Loucy (cell line): ENCODE results near the gene ROM1.
"Not testable (repeated sequence)": the region's sequence is repeated elsewhere in the genome, so short reads cannot be mapped to it uniquely, and the experiment has no call there.

ENCODE experiments used
- H2AFZ ChIP-seq: fragments of 200-600 bp; sonication (generic); 2 replicates; pipeline ENCODE4 v1.6.0; 2016; ENCODE audit warnings: antibody characterized with exemption, mild to moderate bottlenecking, low read length, moderate library complexity
- H3F3A ChIP-seq: fragments of 200-600 bp; 2 replicates; pipeline ENCODE4 v1.6.0; 2016; ENCODE audit warnings: antibody characterized with exemption, low read depth, mild to moderate bottlenecking
- H3K27me3 ChIP-seq: fragments of 200-600 bp; sonication (generic); 2 replicates; pipeline ENCODE4 v1.6.1; 2014; ENCODE audit warnings: low read length, mild to moderate bottlenecking; ENCODE audit not compliant: insufficient read depth, poor library complexity, severe bottlenecking
- H3K36me3 ChIP-seq: fragments of 200-600 bp; sonication (generic); 2 replicates; pipeline ENCODE4 v1.6.1; 2016; ENCODE audit warnings: low read length; ENCODE audit not compliant: insufficient read depth
- H3K4me1 ChIP-seq: fragments of 200-600 bp; sonication (generic); 2 replicates; pipeline ENCODE4 v1.5.1; 2014; ENCODE audit warnings: low read length, mild to moderate bottlenecking; ENCODE audit not compliant: insufficient read depth, poor library complexity, severe bottlenecking
- H3K4me2 ChIP-seq: fragments of 200-600 bp; sonication (generic); 2 replicates; pipeline ENCODE4 v1.6.0; 2014; ENCODE audit warnings: antibody characterized with exemption, low read length, low read depth, mild to moderate bottlenecking; ENCODE audit not compliant: poor library complexity, severe bottlenecking
- H3K4me3 ChIP-seq: fragments of 200-600 bp; sonication (generic); 2 replicates; pipeline ENCODE4 v1.5.1; 2014; ENCODE audit warnings: low read length, mild to moderate bottlenecking, mixed read lengths; ENCODE audit not compliant: poor library complexity, severe bottlenecking
- H3K79me2 ChIP-seq: fragments of 200-600 bp; sonication (generic); 2 replicates; pipeline ENCODE4 v1.6.1; 2014; ENCODE audit warnings: low read length; ENCODE audit not compliant: insufficient read depth
- H3K9ac ChIP-seq: fragments of 200-600 bp; sonication (generic); 2 replicates; pipeline ENCODE4 v1.6.0; 2014; ENCODE audit warnings: mild to moderate bottlenecking, low read depth, low read length, moderate library complexity; ENCODE audit not compliant: poor library complexity, severe bottlenecking
- H3K9me2 ChIP-seq: fragments of 200-600 bp; sonication (generic); replicated peaks from 2 replicates; pipeline ENCODE4 v1.6.1; 2016; ENCODE audit warnings: low read depth, low read length, mixed read lengths
- H3K9me3 ChIP-seq: fragments of 200-600 bp; sonication (generic); 2 replicates; pipeline ENCODE4 v1.6.1; 2014; ENCODE audit warnings: mild to moderate bottlenecking, antibody characterized with exemption, low read length, low read depth; ENCODE audit not compliant: insufficient read depth
- H4K20me1 ChIP-seq: fragments of 200-600 bp; sonication (generic); 2 replicates; pipeline ENCODE4 v1.6.0; 2014; ENCODE audit warnings: antibody characterized with exemption, low read length, mild to moderate bottlenecking; ENCODE audit not compliant: insufficient read depth, poor library complexity, severe bottlenecking
- EZH2phosphoT487 ChIP-seq: fragments of 200-600 bp; IDR thresholded peaks from 2 replicates; pipeline ENCODE4 v1.6.1; 2018; ENCODE audit warnings: antibody characterized with exemption, mild to moderate bottlenecking, moderate library complexity, borderline replicate concordance
- TF ChIP-seq, protein P1 (sequence below): fragments of 200-600 bp; sonication (generic); conservative IDR thresholded peaks from 2 replicates; pipeline ENCODE4 v1.5.1; 2014; ENCODE audit warnings: mild to moderate bottlenecking, antibody characterized with exemption, low read length

ROM1 gene

DNA sequence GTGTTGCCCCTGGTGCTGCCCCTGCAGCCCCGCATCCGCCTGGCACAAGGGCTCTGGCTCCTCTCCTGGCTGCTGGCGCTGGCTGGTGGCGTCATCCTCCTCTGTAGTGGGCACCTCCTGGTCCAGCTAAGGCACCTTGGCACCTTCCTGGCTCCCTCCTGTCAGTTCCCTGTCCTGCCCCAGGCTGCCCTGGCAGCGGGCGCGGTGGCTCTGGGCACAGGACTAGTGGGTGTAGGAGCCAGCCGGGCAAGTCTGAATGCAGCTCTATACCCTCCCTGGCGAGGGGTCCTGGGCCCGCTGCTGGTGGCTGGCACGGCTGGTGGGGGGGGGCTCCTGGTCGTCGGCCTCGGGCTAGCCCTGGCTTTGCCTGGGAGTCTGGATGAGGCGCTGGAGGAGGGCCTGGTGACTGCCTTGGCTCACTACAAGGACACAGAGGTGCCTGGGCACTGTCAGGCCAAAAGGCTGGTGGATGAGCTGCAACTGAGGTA, 278 bp downstream of the ROM1 start:
- Histone ChIP-seq H3K9ac (no peak overlapping the region), H2AFZ (no peak overlapping the region), H3K9me3 (no peaks in the 10 kb centered on the region), H3K9me2 (no peaks in the 10 kb centered on the region), H3K4me1 (peaks cover 16% of the 10 kb centered on the region), H3K4me2 (peak overlapping the region; percentile 81), H3K79me2 (peaks cover 14% of the 10 kb centered on the region; the same call in 1 of the 2 replicates), H3F3A (peaks cover 8% of the 10 kb centered on the region), H3K36me3 (no peaks in the 10 kb centered on the region), H3K4me3 (peak overlapping the region; percentile 90), H4K20me1 (no peaks in the 10 kb centered on the region), H3K27me3 (no peaks in the 10 kb centered on the region)
- TF ChIP-seq, protein P1, sequence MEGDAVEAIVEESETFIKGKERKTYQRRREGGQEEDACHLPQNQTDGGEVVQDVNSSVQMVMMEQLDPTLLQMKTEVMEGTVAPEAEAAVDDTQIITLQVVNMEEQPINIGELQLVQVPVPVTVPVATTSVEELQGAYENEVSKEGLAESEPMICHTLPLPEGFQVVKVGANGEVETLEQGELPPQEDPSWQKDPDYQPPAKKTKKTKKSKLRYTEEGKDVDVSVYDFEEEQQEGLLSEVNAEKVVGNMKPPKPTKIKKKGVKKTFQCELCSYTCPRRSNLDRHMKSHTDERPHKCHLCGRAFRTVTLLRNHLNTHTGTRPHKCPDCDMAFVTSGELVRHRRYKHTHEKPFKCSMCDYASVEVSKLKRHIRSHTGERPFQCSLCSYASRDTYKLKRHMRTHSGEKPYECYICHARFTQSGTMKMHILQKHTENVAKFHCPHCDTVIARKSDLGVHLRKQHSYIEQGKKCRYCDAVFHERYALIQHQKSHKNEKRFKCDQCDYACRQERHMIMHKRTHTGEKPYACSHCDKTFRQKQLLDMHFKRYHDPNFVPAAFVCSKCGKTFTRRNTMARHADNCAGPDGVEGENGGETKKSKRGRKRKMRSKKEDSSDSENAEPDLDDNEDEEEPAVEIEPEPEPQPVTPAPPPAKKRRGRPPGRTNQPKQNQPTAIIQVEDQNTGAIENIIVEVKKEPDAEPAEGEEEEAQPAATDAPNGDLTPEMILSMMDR = no peak
- TF ChIP-seq EZH2phosphoT487 = no peak

DNA sequence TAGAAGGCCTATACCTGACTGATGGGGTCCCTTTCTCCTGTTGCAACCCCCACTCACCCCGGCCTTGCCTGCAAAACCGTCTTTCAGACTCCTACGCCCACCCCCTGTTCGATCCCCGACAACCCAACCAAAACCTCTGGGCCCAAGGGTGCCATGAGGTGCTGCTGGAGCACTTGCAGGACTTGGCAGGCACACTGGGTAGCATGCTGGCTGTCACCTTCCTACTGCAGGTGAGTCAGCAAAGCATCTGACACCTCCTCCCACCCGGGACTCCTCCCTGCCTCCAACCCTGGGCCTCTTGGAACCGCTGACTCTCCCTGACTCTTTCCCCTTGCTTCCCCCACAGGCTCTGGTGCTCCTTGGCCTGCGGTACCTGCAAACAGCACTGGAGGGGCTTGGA, 1.2 kb downstream of the ROM1 start:
- no peak overlapping the region for H3K4me3 ChIP-seq
- no peak for TF ChIP-seq EZH2phosphoT487
- TF ChIP-seq, protein P1 = no peak
- H3K4me1 ChIP-seq = peaks cover 16% of the 10 kb centered on the region
- no peaks in the 10 kb centered on the region for H3K36me3 ChIP-seq
- peaks cover 8% of the 10 kb centered on the region for H3F3A ChIP-seq
- H4K20me1 ChIP-seq = no peaks in the 10 kb centered on the region
- peak overlapping the region; percentile 17 for H3K9ac ChIP-seq
- H3K4me2 ChIP-seq = no peak overlapping the region
- H2AFZ ChIP-seq = no peak overlapping the region
- no peaks in the 10 kb centered on the region for H3K9me3 ChIP-seq
- H3K79me2 ChIP-seq = peaks cover 17% of the 10 kb centered on the region; the same call in 1 of the 2 replicates
- H3K27me3 ChIP-seq = no peaks in the 10 kb centered on the region
- H3K9me2 ChIP-seq = no peaks in the 10 kb centered on the region

DNA sequence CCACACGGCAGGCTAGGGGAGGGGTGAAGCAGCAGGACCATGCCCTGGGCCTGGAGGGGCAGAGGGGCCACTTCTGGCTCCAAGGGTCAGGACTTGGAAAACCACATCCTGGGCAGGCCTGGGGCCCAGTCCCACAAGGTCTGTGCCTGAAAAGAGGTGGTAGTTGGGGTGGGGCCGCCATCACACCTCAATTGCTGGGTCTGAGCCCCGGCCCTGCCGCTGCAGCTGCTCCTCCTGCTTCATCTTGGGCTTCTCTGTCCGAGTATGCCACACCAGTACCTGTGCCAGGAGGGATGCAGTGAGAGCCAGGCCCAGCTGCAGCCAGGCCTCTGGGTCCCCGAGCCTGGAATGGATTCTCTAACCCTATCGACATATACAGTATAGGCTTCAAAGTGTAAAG, 2.5 kb downstream of the ROM1 start:
- Histone ChIP-seq H3F3A (peaks cover 8% of the 10 kb centered on the region), H3K9ac (no peak overlapping the region), H2AFZ (no peak overlapping the region), H4K20me1 (no peaks in the 10 kb centered on the region), H3K9me3 (no peaks in the 10 kb centered on the region), H3K4me1 (peaks cover 20% of the 10 kb centered on the region), H3K4me3 (no peak overlapping the region), H3K9me2 (no peaks in the 10 kb centered on the region), H3K79me2 (peaks cover 23% of the 10 kb centered on the region), H3K36me3 (no peaks in the 10 kb centered on the region), H3K4me2 (no peak overlapping the region), H3K27me3 (no peaks in the 10 kb centered on the region)
- no peak for TF ChIP-seq EZH2phosphoT487
- TF ChIP-seq, protein P1 = no peak

DNA sequence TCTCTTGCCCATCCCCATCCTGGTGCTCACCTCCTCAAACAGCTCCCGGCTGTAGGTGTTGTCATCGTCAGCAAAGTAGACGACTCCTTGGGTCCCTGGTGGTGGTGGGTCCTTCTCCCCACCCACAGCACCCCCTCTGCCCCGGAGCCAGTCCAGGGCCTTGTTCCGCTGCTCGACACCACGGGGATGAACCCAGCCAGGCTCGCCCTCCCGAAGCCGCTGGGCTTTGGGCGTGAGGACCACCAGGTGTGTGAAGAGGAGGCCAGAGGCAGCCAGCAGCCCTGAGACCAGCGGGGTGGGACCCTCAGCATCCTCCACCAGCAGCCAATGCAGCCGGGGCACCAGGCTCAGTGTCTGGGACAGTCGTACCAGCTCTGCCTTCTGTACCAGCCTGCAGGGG, 3.9 kb downstream of the ROM1 start:
- H4K20me1 ChIP-seq, H3K27me3 ChIP-seq, H3K36me3 ChIP-seq, H3K9me2 ChIP-seq, H3K4me2 ChIP-seq, H3K4me3 ChIP-seq, H2AFZ ChIP-seq, H3K9me3 ChIP-seq, H3K9ac ChIP-seq, H3F3A ChIP-seq: not testable (repeated sequence)
- H3K4me1 ChIP-seq = peaks cover 12% of the 10 kb centered on the region
- H3K79me2 ChIP-seq = peaks cover 21% of the 10 kb centered on the region
